ENCODE data around the gene DIP2B. TPM values are rescaled to one million over a fixed set of nuclear protein-coding genes. Genes with fewer than 3 reads are reported as not detected.
A peak's percentile ranks its signal among the peaks of the same experiment; 100 is the strongest.

The DIP2B gene
- total and polyA plus RNA-seq, 2 of the 13 experiments (the other 11 are each of a cell fraction or from before 2014, with no cell fraction given): 32.1 to 35.8 TPM

DNA sequence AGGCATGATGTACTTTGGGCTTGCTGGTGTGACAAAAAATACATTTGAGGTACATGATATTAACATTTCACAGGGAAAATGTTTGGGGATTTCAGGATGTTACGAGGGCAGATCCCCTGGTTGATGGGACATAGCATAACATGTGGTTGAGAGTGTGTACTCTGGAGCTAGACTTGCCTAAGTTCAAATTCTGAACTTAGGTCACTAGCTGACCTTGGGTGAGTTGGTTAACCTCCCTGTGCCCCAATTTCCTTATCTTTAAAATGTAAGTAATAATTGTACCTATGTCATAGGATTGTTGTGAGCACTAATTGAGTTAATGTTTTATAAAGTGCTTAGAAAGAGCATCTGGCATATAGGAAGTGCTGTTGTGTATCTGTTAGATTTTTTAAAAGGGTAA, 194.4 kb downstream of the DIP2B start:
- CTCF ChIA-PET (ENCODE audit: low intra/inter-chr PET ratio, low total read pairs): no interaction called here
- TF ChIP-seq NR2F6 (IDR thresholded peaks at IDR 0.05) (peak; percentile 22; the same call in 1 of the 2 replicates), NR2F6 (CRISPR knock-in tag; IDR thresholded peaks at IDR 0.05) (no peak), CAMTA2 (CRISPR knock-in tag; IDR thresholded peaks at IDR 0.05; ENCODE audit: borderline replicate concordance) (no peak), NBN (conservative IDR thresholded peaks at IDR 0.05) (no peak), ARID3A (IDR thresholded peaks at IDR 0.05; ENCODE audit: low read depth, low read length) (no peak; the same call in 1 of the 2 replicates), BCL6 (CRISPR knock-in tag; IDR thresholded peaks at IDR 0.05) (0 out of 2 replicates have a peak, but pooled peaks have one; percentile 28), ZSCAN20 (CRISPR knock-in tag; IDR thresholded peaks at IDR 0.05; ENCODE audit: borderline replicate concordance) (no peak), CBX2 (IDR thresholded peaks at IDR 0.05; ENCODE audit: low read depth, low read length) (no peak), CBX2 (CRISPR knock-in tag; IDR thresholded peaks at IDR 0.05; ENCODE audit: low read depth) (no peak), ESRRA (CRISPR knock-in tag; IDR thresholded peaks at IDR 0.05; ENCODE audit: low read depth) (peak; percentile 63; the same call in 1 of the 2 replicates), ZNF501 (CRISPR knock-in tag; IDR thresholded peaks at IDR 0.05) (no peak), U2AF1 (optimal IDR thresholded peaks at IDR 0.05; ENCODE audit: low read depth, low read length) (no peak), TBX2 (CRISPR knock-in tag; IDR thresholded peaks at IDR 0.05; ENCODE audit: borderline replicate concordance) (peak; percentile 18; the same call in 1 of the 2 replicates), TOE1 (CRISPR knock-in tag; IDR thresholded peaks at IDR 0.05) (no peak), NFIB (CRISPR knock-in tag; IDR thresholded peaks at IDR 0.05; ENCODE audit: borderline replicate concordance) (no peak), LCORL (IDR thresholded peaks at IDR 0.05) (no peak), LCORL (CRISPR knock-in tag; IDR thresholded peaks at IDR 0.05) (peak; percentile 45; the same call in 1 of the 2 replicates), ZZZ3 (CRISPR knock-in tag; IDR thresholded peaks at IDR 0.05; ENCODE audit: borderline replicate concordance) (no peak)
- TF ChIP-seq, protein P1, sequence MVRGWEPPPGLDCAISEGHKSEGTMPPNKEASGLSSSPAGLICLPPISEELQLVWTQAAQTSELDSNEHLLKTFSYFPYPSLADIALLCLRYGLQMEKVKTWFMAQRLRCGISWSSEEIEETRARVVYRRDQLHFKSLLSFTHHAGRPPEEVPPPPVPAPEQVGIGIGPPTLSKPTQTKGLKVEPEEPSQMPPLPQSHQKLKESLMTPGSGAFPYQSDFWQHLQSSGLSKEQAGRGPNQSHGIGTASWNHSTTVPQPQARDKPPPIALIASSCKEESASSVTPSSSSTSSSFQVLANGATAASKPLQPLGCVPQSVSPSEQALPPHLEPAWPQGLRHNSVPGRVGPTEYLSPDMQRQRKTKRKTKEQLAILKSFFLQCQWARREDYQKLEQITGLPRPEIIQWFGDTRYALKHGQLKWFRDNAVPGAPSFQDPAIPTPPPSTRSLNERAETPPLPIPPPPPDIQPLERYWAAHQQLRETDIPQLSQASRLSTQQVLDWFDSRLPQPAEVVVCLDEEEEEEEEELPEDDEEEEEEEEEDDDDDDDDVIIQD (CRISPR knock-in tag; IDR thresholded peaks at IDR 0.05; ENCODE audit: low read depth): peak; percentile 47; the same call in 1 of the 2 replicates
- TF ChIP-seq, protein P2, sequence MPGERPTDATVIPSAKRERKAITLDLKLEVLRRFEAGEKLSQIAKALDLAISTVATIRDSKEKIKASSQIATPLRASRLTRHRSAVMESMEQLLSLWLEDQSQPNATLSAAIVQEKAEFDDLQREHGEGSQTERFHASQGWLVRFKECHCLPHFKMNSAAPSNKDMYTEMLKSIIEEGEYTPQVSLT (CRISPR knock-in tag; IDR thresholded peaks at IDR 0.05; ENCODE audit: borderline replicate concordance, low read depth): no peak

More for the DNA sequence above, 194.4 kb downstream of the DIP2B start:
- H2AFZ ChIP-seq (ENCODE audit: low read length): no peak overlapping the region
- H3K4me3 ChIP-seq (replicated peaks in 1 of 3; ENCODE audit: insufficient read depth in 1 of 3, low read depth in 2 of 3, low read length in 3 of 3): no peak overlapping the region
- WGBS (ENCODE audit: low lambda C conversion rate): 100% methylated on average over 1 of the region's 1 CpG
- POLR2A ChIA-PET: interaction anchor here (1.0 kb wide), 1 partner anchor 39 kb away, joined by 3 read pairs; no protein-coding TSS in a partner anchor
- in situ Hi-C loops (cut with HindIII; ENCODE audit: extremely low pct_ligation_motif_present, low pct_unique_long_range_greater_than_20kb) (no loop called here), intact Hi-C loops (cut with micrococcal nuclease; ENCODE audit: unreplicated experiment) (no loop called here)
- no peak overlapping the region for H3K4me2 ChIP-seq (ENCODE audit: low read depth, low read length)
- no peak overlapping the region for H3K9ac ChIP-seq (ENCODE audit: insufficient read depth, low read depth, low read length)
- H3K9me3 ChIP-seq (ENCODE audit: low read length): no peaks in the 10 kb centered on the region
- no peaks in the 10 kb centered on the region for H4K20me1 ChIP-seq (ENCODE audit: insufficient read depth, low read length)
- peaks cover 24% of the 10 kb centered on the region for H3K4me1 ChIP-seq (ENCODE audit: insufficient read depth, low read length)
- ATAC-seq: peak; percentile 82
- no peaks in the 10 kb centered on the region for H3K79me2 ChIP-seq (ENCODE audit: insufficient read depth, low read length)
- peak overlapping the region; percentile 40 for H3K27ac ChIP-seq (ENCODE audit: extremely low read length, insufficient read depth, low read length)
- H3K27me3 ChIP-seq (ENCODE audit: control insufficient read depth in 1 of 2, insufficient read depth in 2 of 2, low read length in 2 of 2): no peaks in the 10 kb centered on the region
- peak; percentile 32 for DNase-seq (ENCODE audit: low spot score)
- H3K36me3 ChIP-seq (replicated peaks in 1 of 2; ENCODE audit: control insufficient read depth in 1 of 2, insufficient read depth in 2 of 2, low read length in 2 of 2): peaks cover 30 to 66% of the 10 kb centered on the region in 2 experiments
- peak; percentile 60 for FAIRE-seq
- BruUV-seq (replicated peaks): no TSS peak
